Activated CD4-positive, alpha-beta T cell treated with anti-CD3 and anti-CD28 coated beads for 24 hours (primary cell): ENCODE measurements around the gene GPR180.

Experiments used
- DNase-seq, 2 donors: peaks; one replicate each; pipeline ENCODE4 v3.0.0-alpha.2; 2020; ENCODE audit warnings: low read depth in 2 of 2

GPR180 gene

GRCh38 chr13:94601446-94602431 is at the start of gene GPR180:
Gene GPR180 (plus strand): TSS chr13:94601857. CDS start chr13:94601928, 71 bp downstream.
- peak; percentile 80 to 86 for DNase-seq

GRCh38 chr13:94552095-94552494 is 49.6 kb upstream of the GPR180 start:
- no peak for DNase-seq

GRCh38 chr13:94553766-94554165 is 47.9 kb upstream of the GPR180 start:
- no peak for DNase-seq

GRCh38 chr13:94556041-94556440 is 45.6 kb upstream of the GPR180 start:
- DNase-seq, result no peak

- DNase-seq, result no peak
These were observed 45.0 kb upstream of the GPR180 start for GRCh38 chr13:94556621-94557020.

- no peak for DNase-seq
These were observed 43.9 kb upstream of the GPR180 start for GRCh38 chr13:94557684-94558235.

- no peak for DNase-seq
These were observed 42.9 kb upstream of the GPR180 start for GRCh38 chr13:94558716-94559115.

GRCh38 chr13:94559222-94559795 is 42.3 kb upstream of the GPR180 start:
- no peak for DNase-seq

GRCh38 chr13:94560116-94560515 is 41.5 kb upstream of the GPR180 start:
- no peak for DNase-seq

GRCh38 chr13:94561126-94561525 is 40.5 kb upstream of the GPR180 start:
- DNase-seq, result no peak

GRCh38 chr13:94567581-94567980 is 34.1 kb upstream of the GPR180 start:
- no peak for DNase-seq

GRCh38 chr13:94568443-94568842 is 33.2 kb upstream of the GPR180 start:
- no peak for DNase-seq

- no peak for DNase-seq
These were observed 32.0 kb upstream of the GPR180 start for GRCh38 chr13:94569615-94570014.

- DNase-seq, result no peak
These were observed 22.6 kb upstream of the GPR180 start for GRCh38 chr13:94579063-94579462.

GRCh38 chr13:94583926-94584325 is 17.7 kb upstream of the GPR180 start:
- DNase-seq, result no peak

- DNase-seq, result no peak
These were observed 16.0 kb upstream of the GPR180 start for GRCh38 chr13:94585543-94586101.

GRCh38 chr13:94586371-94586770 is 15.3 kb upstream of the GPR180 start:
- DNase-seq, result no peak

- DNase-seq, result no peak
These were observed 13.1 kb upstream of the GPR180 start for GRCh38 chr13:94588541-94588940.

GRCh38 chr13:94590744-94591143 is 10.9 kb upstream of the GPR180 start:
- DNase-seq, result no peak

GRCh38 chr13:94595001-94595949 is 6.4 kb upstream of the GPR180 start:
- DNase-seq, result no peak

GRCh38 chr13:94595950-94596574 is 5.6 kb upstream of the GPR180 start, which contains the start of gene TGDS:
Gene TGDS (minus strand): TSS chr13:94596152. CDS start chr13:94596136, 16 bp downstream.
- DNase-seq, result peak; percentile 75 to 82
